Chondrocyte (in vitro differentiated cells): ENCODE data around the gene IMPDH1. TPM values are rescaled to one million over a fixed set of nuclear protein-coding genes. Genes with fewer than 3 reads are reported as not detected.
A peak's percentile ranks its signal among the peaks of the same experiment; 100 is the strongest.
"Not testable (repeated sequence)": the region's sequence is repeated elsewhere in the genome, so short reads cannot be mapped to it uniquely, and the experiment has no call there.

ENCODE experiments used
- DNase-seq: peaks from one replicate; pipeline ENCODE4 v3.0.0; 2021; ENCODE audit warnings: mixed read lengths, low spot score
- H3K27ac Mint-ChIP-seq: one replicate; pipeline ENCODE4 v1.8.0; 2021; ENCODE audit warnings: mild to moderate bottlenecking, moderate library complexity, mixed read lengths; ENCODE audit not compliant: unreplicated experiment
- H3K27me3 Mint-ChIP-seq: 2 replicates; pipeline ENCODE4 v1.8.0; 2021; ENCODE audit warnings: low read depth, mixed read lengths
- H3K36me3 Mint-ChIP-seq: 2 replicates; pipeline ENCODE4 v1.8.0; 2021; ENCODE audit warnings: low read depth, mixed read lengths
- H3K4me1 Mint-ChIP-seq: 2 replicates; pipeline ENCODE4 v1.8.0; 2021; ENCODE audit warnings: low read depth, mild to moderate bottlenecking, mixed read lengths
- H3K4me3 Mint-ChIP-seq: one replicate; pipeline ENCODE4 v1.8.0; 2021; ENCODE audit warnings: mild to moderate bottlenecking, moderate library complexity, mixed read lengths; ENCODE audit not compliant: unreplicated experiment
- H3K9me3 Mint-ChIP-seq: 2 replicates; pipeline ENCODE4 v1.8.0; 2021; ENCODE audit warnings: low read depth, mixed read lengths
- CTCF ChIP-seq: fragments of 200-600 bp; sonication (generic); IDR thresholded peaks from 2 replicates; pipeline ENCODE4 v1.5.0; 2021; ENCODE audit warnings: antibody characterized with exemption, mild to moderate bottlenecking, moderate library complexity
- long read RNA-seq: library from polyadenylated mRNA; stranded (forward); transcript quantifications from one replicate; pipeline ENCODE4 v2.0.0, GENCODE V29; 2021
- total RNA-seq: library from RNA; stranded (reverse); gene quantifications from 3 replicates; pipeline ENCODE4 v1.2.1, GENCODE V29; 2021

Gene IMPDH1
- total RNA-seq: 76.4 to 99.8 TPM (median 96.9 TPM) in 3 replicates
- long read RNA-seq, transcript IMPDH1-214 (13 exons, 2,283 nt): minor isoform, 9 of 308 reads
- long read RNA-seq, transcript IMPDH1-203 (16 exons, 2,580 nt): minor isoform, 5 of 308 reads
- long read RNA-seq, transcript IMPDH1-202 (15 exons, 2,479 nt): major isoform, 33 of 308 reads
- long read RNA-seq, partial matches to known transcripts: 201 of 308 reads
- long read RNA-seq, other reads (novel, unspliced or antisense): 59 of 308 reads

GRCh38 chr7:128409596-128410450 lies at the start of gene IMPDH1:
Gene IMPDH1, minus strand, starts transcription at chr7:128409982. Its CDS starts 81 bp downstream, at chr7:128409901.
- no peak for TF ChIP-seq CTCF
- Mint-ChIP-seq H3K4me1 (peaks cover 25% of the 10 kb centered on the region), H3K9me3 (no peaks in the 10 kb centered on the region), H3K27me3 (peaks cover 11% of the 10 kb centered on the region), H3K4me3 (peak within 1 kb of the TSS; percentile 86), H3K36me3 (peaks cover 3% of the 10 kb centered on the region), H3K27ac (peak within 1 kb of the TSS; percentile 89)
- peak; percentile 91 for DNase-seq

- no peaks in the 10 kb centered on the region for H3K9me3 Mint-ChIP-seq
- H3K4me3 Mint-ChIP-seq: no peak overlapping the region
- peaks cover 49% of the 10 kb centered on the region for H3K4me1 Mint-ChIP-seq
- peaks cover 3% of the 10 kb centered on the region for H3K36me3 Mint-ChIP-seq
- H3K27me3 Mint-ChIP-seq: no peaks in the 10 kb centered on the region
- DNase-seq: no peak
- peak; percentile 80 for TF ChIP-seq CTCF
- peak overlapping the region; percentile 19 for H3K27ac Mint-ChIP-seq
Observed at GRCh38 chr7:128459394-128459878, 49.7 kb upstream of the IMPDH1 start.

- H3K4me3 Mint-ChIP-seq: no peak overlapping the region
Observed at GRCh38 chr7:128458956-128459355, 49.2 kb upstream of the IMPDH1 start.

GRCh38 chr7:128457385-128457784 lies 47.6 kb upstream of the IMPDH1 start:
- not testable (repeated sequence) for H3K9me3 Mint-ChIP-seq, H3K27ac Mint-ChIP-seq, H3K36me3 Mint-ChIP-seq, H3K27me3 Mint-ChIP-seq, DNase-seq
- Mint-ChIP-seq H3K4me3 (peak overlapping the region; percentile 88), H3K4me1 (peaks cover 57% of the 10 kb centered on the region)

More at GRCh38 chr7:128458956-128459355, 49.2 kb upstream of the IMPDH1 start:
- peaks cover 54% of the 10 kb centered on the region for H3K4me1 Mint-ChIP-seq
- peaks cover 3% of the 10 kb centered on the region for H3K36me3 Mint-ChIP-seq
- H3K27me3 Mint-ChIP-seq: no peaks in the 10 kb centered on the region
- TF ChIP-seq CTCF: no peak
- no peak for DNase-seq
- peak overlapping the region; percentile 19 for H3K27ac Mint-ChIP-seq
- no peaks in the 10 kb centered on the region for H3K9me3 Mint-ChIP-seq

GRCh38 chr7:128456255-128456725 lies 46.5 kb upstream of the IMPDH1 start:
- peak overlapping the region; percentile 88 for H3K4me3 Mint-ChIP-seq
- peak overlapping the region; percentile 72 for H3K27ac Mint-ChIP-seq
- H3K9me3 Mint-ChIP-seq: no peaks in the 10 kb centered on the region
- peaks cover 57% of the 10 kb centered on the region for H3K4me1 Mint-ChIP-seq
- no peak for TF ChIP-seq CTCF
- DNase-seq: no peak
- no peaks in the 10 kb centered on the region for H3K27me3 Mint-ChIP-seq
- peaks cover 3% of the 10 kb centered on the region for H3K36me3 Mint-ChIP-seq
